K562 (cell line): ENCODE results near the gene NPHS2. TPM values are rescaled to one million over a fixed set of nuclear protein-coding genes. Genes with fewer than 3 reads are reported as not detected.
A peak's percentile ranks its signal among the peaks of the same experiment; 100 is the strongest.

Experiments
- BMI1 ChIP-seq: fragments of 150-350 bp; IDR thresholded peaks from 2 replicates; pipeline ENCODE4 v1.6.1; 2014; ENCODE audit warnings: low read length
- CCAR2 ChIP-seq: fragments of 200-400 bp; formaldehyde crosslinking; IDR thresholded peaks from 2 replicates; pipeline ENCODE4 v1.6.1; 2017; ENCODE audit warnings: mild to moderate bottlenecking, low read depth, low read length
- CCNT2 ChIP-seq: IDR thresholded peaks from 2 replicates; pipeline ENCODE4 v1.6.1; 2011; ENCODE audit warnings: borderline replicate concordance, low read depth, mild to moderate bottlenecking, moderate library complexity, mixed read lengths, low read length; ENCODE audit not compliant: insufficient read length; ENCODE audit errors: extremely low read depth
- EHMT2 ChIP-seq: fragments of 450-650 bp; IDR thresholded peaks from 2 replicates; pipeline ENCODE4 v1.6.1; 2018; ENCODE audit warnings: antibody characterized with exemption
- HDAC3 ChIP-seq: fragments of 450-650 bp; IDR thresholded peaks from 2 replicates; pipeline ENCODE4 v1.6.1; 2018; ENCODE audit warnings: borderline replicate concordance, mild to moderate bottlenecking, moderate library complexity; ENCODE audit not compliant: partially characterized antibody
- MED1 ChIP-seq: sonication (generic); formaldehyde crosslinking; IDR thresholded peaks from 2 replicates; pipeline ENCODE4 v1.8.1; 2023; ENCODE audit warnings: missing genetic modification reagents, borderline replicate concordance
- RB1 ChIP-seq: fragments of 450-650 bp; IDR thresholded peaks from 2 replicates; pipeline ENCODE4 v1.6.1; 2017; ENCODE audit warnings: low read depth, mild to moderate bottlenecking
- RBFOX2 ChIP-seq: fragments of 200-400 bp; formaldehyde crosslinking; IDR thresholded peaks from 2 replicates; pipeline ENCODE4 v1.6.1; 2017; ENCODE audit warnings: low read depth, mild to moderate bottlenecking, low read length, moderate library complexity
- SMC3 ChIP-seq: conservative IDR thresholded peaks from 2 replicates; pipeline ENCODE4 v1.6.1; 2011; ENCODE audit warnings: low read depth, low read length, improper control_type of control experiment; ENCODE audit not compliant: insufficient read depth
- SUPT5H ChIP-seq: fragments of 450-650 bp; IDR thresholded peaks from 2 replicates; pipeline ENCODE4 v1.6.1; 2016
- USF1 ChIP-seq: sonication (generic); formaldehyde crosslinking; IDR thresholded peaks from 2 replicates; pipeline ENCODE4 v1.9.0; 2022; ENCODE audit warnings: mild to moderate bottlenecking, missing genetic modification reagents
- ZNF143 ChIP-seq: sonication (generic); formaldehyde crosslinking; IDR thresholded peaks from 2 replicates; pipeline ENCODE4 v1.9.0; 2022; ENCODE audit warnings: mild to moderate bottlenecking, missing genetic modification reagents
- ZNF217 ChIP-seq: sonication (generic); formaldehyde crosslinking; IDR thresholded peaks from 2 replicates; pipeline ENCODE4 v1.8.0; 2022; ENCODE audit warnings: mild to moderate bottlenecking, missing genetic modification reagents
- ZNF318 ChIP-seq, 2 experiments: fragments of 450-650 bp; IDR thresholded peaks; 2 replicates each; pipeline ENCODE4 v1.6.1; 2016; ENCODE audit warnings: mild to moderate bottlenecking in 2 of 2, borderline replicate concordance in 1 of 2, low read depth in 1 of 2, moderate library complexity in 1 of 2
- polyA plus RNA-seq, 8 experiments: library from polyadenylated mRNA; depleted of rRNA in 4 of 8; stranded (reverse) in 5 of 8; unstranded in 3 of 8; fragments of >200 nt; fragmentation: Nextera tagmentation in 2 of 8; fragmentation: Illumina TruSeq in 1 of 8; extraction: Ambion mirVana in 2 of 8; extraction: Trizol in 1 of 8; gene quantifications; 2 replicates each; pipeline versions ENCODE4 v1.2.1 to v1.2.3, GENCODE V29; 2011 to 2014; ENCODE audit warnings: inconsistent platforms in 1 of 8, missing spikeins in 1 of 8
- total RNA-seq, 7 experiments: library from RNA; depleted of rRNA in 6 of 7; stranded (reverse); fragments of >200 nt in 6 of 7; fragmentation: Illumina TruSeq in 2 of 7; extraction: Trizol in 2 of 7; gene quantifications; 2 replicates each; pipeline versions ENCODE4 v1.2.1 to v1.2.3, GENCODE V29; 2011 to 2021; ENCODE audit warnings: low replicate concordance in 1 of 7

The NPHS2 gene
- total and polyA plus RNA-seq, 9 of the 15 experiments (the other 6 are each of a cell fraction or from before 2014, with no cell fraction given), result not detected

- no peak for TF ChIP-seq MED1 (CRISPR knock-in tag)
- peak; percentile 16 for TF ChIP-seq CCNT2
- no peak for TF ChIP-seq USF1 (CRISPR knock-in tag)
- TF ChIP-seq RBFOX2, result no peak
- peak; percentile 58; the same call in 1 of the 2 replicates for TF ChIP-seq RB1
- TF ChIP-seq ZNF318 (IDR thresholded peaks at IDR 0.05; ENCODE audit: borderline replicate concordance in 1 of 2, low read depth in 1 of 2), result no peak
- TF ChIP-seq BMI1, result no peak
- TF ChIP-seq SUPT5H, result no peak
- no peak for TF ChIP-seq ZNF217
- TF ChIP-seq HDAC3, result no peak
- TF ChIP-seq SMC3, result peak; percentile 42; the same call in 1 of the 2 replicates
- no peak for TF ChIP-seq EHMT2
- TF ChIP-seq CCAR2, result no peak
- no peak for TF ChIP-seq ZNF143 (CRISPR knock-in tag)
Measured at GRCh38 chr1:179586107-179586823, 10.5 kb upstream of the NPHS2 start (continued).
